SU-DHL-6 (cell line): ENCODE measurements around the gene PSMC5.

ENCODE experiments used
- H2AFZ ChIP-seq: fragments of 200-600 bp; sonication (generic); 2 replicates; pipeline ENCODE4 v1.6.1; 2014; ENCODE audit warnings: low read depth, mild to moderate bottlenecking, moderate library complexity, mixed read lengths, antibody characterized with exemption, low read length; ENCODE audit not compliant: severe bottlenecking
- H3F3A ChIP-seq: fragments of 200-600 bp; shearing (Covaris generic); 2 replicates; pipeline ENCODE4 v1.6.0; 2016; ENCODE audit warnings: antibody characterized with exemption, mild to moderate bottlenecking; ENCODE audit not compliant: insufficient read depth
- H3K27ac ChIP-seq: fragments of 200-600 bp; sonication (generic); 2 replicates; pipeline ENCODE4 v1.5.1; 2016; ENCODE audit warnings: low read depth, mild to moderate bottlenecking, low read length, moderate library complexity, mixed read lengths
- H3K27me3 ChIP-seq: fragments of 200-600 bp; sonication (generic), shearing (Covaris generic); 2 replicates; pipeline ENCODE4 v1.6.0; 2014; ENCODE audit warnings: mild to moderate bottlenecking, low read length
- H3K36me3 ChIP-seq: fragments of 200-600 bp; sonication (generic); 2 replicates; pipeline ENCODE4 v1.6.1; 2014; ENCODE audit warnings: mild to moderate bottlenecking, low read length, mixed read lengths
- H3K4me2 ChIP-seq: fragments of 300-600, 200-600 bp; shearing (Covaris generic), sonication (generic); 2 replicates; pipeline ENCODE4 v1.6.0; 2014; ENCODE audit warnings: low read length, low read depth, mild to moderate bottlenecking; ENCODE audit not compliant: poor library complexity, severe bottlenecking
- H3K4me3 ChIP-seq: fragments of 200-600 bp; sonication (generic); 2 replicates; pipeline ENCODE4 v1.5.1; 2014; ENCODE audit warnings: antibody characterized with exemption, low read length, mild to moderate bottlenecking, mixed read lengths; ENCODE audit not compliant: insufficient read depth, poor library complexity, severe bottlenecking
- H3K79me2 ChIP-seq: fragments of 200-600 bp; sonication (generic); 2 replicates; pipeline ENCODE4 v1.6.1; 2014; ENCODE audit warnings: mild to moderate bottlenecking, low read length, moderate library complexity; ENCODE audit not compliant: insufficient read depth
- H3K9ac ChIP-seq: fragments of 200-600 bp; sonication (generic); 2 replicates; pipeline ENCODE4 v1.7.0; 2014; ENCODE audit warnings: mild to moderate bottlenecking, low read length
- H3K9me2 ChIP-seq: fragments of 200-600 bp; sonication (generic); replicated peaks from 2 replicates; pipeline ENCODE4 v1.6.1; 2014; ENCODE audit warnings: low read length; ENCODE audit not compliant: insufficient read depth
- H3K9me3 ChIP-seq: fragments of 200-600 bp; sonication (generic); 2 replicates; pipeline ENCODE4 v1.6.1; 2014; ENCODE audit warnings: low read length, mixed read lengths; ENCODE audit not compliant: insufficient read depth
- H4K20me1 ChIP-seq: fragments of 200-600 bp; sonication (generic); 2 replicates; pipeline ENCODE4 v1.6.1; 2014; ENCODE audit warnings: low read depth, mild to moderate bottlenecking, antibody characterized with exemption, low read length, moderate library complexity, mixed read lengths
- EZH2phosphoT487 ChIP-seq: fragments of 200-600 bp; sonication (generic), shearing (Covaris generic); conservative IDR thresholded peaks from 2 replicates; pipeline ENCODE4 v1.6.1; 2018; ENCODE audit warnings: mild to moderate bottlenecking, antibody characterized with exemption, low read length, moderate library complexity, mixed read lengths
- TF ChIP-seq, protein P1 (sequence below): fragments of 200-600 bp; sonication (generic); IDR thresholded peaks from one replicate; pipeline ENCODE4 v1.5.1; 2017; ENCODE audit warnings: antibody characterized with exemption, mild to moderate bottlenecking, low read length, moderate library complexity; ENCODE audit not compliant: insufficient read depth, poor library complexity, severe bottlenecking

PSMC5 gene

DNA sequence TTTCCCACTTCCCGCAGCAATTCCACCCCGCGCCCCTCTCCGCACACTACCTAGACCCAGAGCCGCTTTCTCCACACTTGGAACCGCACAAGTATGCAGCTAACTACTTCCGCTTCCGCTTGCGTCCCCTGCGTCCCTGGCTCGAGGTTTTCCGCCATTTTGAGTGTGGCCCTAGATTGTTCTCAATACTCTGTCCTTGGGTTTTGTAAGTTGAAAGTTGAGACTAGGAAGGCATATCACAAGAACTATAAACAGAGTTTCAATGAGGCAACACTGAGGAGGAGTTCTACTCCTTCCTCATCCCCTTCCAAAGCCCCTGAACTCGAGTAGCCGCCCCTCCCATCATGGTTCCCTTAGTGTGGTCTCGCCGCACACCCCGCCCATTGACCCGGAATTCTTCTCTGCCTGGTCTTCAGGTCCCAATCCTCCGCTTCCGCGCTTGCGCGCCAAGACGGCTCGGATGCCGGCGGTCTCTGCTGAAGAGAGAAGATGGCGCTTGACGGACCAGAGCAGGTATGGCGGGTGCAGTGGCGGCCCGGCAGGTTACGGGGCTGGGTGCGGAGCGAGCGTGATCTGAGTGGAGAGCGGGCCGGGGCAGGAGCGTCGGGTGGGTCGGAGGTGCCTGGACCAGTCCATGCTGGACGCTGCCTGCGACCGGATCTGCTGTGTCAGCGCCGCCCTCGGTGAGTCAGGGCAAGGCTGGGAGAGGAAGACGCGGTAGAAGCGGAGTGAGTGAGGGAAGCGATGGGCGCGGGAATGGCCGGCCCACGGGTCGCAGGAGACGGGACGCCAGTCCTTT is at the start of gene PSMC5, which contains the start of gene FTSJ3:
Gene PSMC5, plus strand, starts transcription at position 430 of the 799 bp plus-strand sequence. Its CDS starts 60 bp downstream, at position 490.
Gene FTSJ3, minus strand, starts transcription at position 662 of the 799 bp plus-strand sequence. CDS start 761 bp downstream, outside the sequence.
- Histone ChIP-seq H3F3A (no peaks in the 10 kb centered on the region), H3K27me3 (no peaks in the 10 kb centered on the region), H3K27ac (peak within 1 kb of the TSS; percentile 83), H2AFZ (peak within 1 kb of the TSS; percentile 85), H3K9me3 (no peaks in the 10 kb centered on the region), H4K20me1 (no peaks in the 10 kb centered on the region), H3K9me2 (no peaks in the 10 kb centered on the region), H3K79me2 (peaks cover 41% of the 10 kb centered on the region), H3K9ac (peak within 1 kb of the TSS; percentile 88), H3K36me3 (peaks cover 7% of the 10 kb centered on the region; the same call in 1 of the 2 replicates), H3K4me2 (peak within 1 kb of the TSS; percentile 95), H3K4me3 (peak within 1 kb of the TSS; percentile 80)
- TF ChIP-seq EZH2phosphoT487 = no peak
- TF ChIP-seq, protein P1, sequence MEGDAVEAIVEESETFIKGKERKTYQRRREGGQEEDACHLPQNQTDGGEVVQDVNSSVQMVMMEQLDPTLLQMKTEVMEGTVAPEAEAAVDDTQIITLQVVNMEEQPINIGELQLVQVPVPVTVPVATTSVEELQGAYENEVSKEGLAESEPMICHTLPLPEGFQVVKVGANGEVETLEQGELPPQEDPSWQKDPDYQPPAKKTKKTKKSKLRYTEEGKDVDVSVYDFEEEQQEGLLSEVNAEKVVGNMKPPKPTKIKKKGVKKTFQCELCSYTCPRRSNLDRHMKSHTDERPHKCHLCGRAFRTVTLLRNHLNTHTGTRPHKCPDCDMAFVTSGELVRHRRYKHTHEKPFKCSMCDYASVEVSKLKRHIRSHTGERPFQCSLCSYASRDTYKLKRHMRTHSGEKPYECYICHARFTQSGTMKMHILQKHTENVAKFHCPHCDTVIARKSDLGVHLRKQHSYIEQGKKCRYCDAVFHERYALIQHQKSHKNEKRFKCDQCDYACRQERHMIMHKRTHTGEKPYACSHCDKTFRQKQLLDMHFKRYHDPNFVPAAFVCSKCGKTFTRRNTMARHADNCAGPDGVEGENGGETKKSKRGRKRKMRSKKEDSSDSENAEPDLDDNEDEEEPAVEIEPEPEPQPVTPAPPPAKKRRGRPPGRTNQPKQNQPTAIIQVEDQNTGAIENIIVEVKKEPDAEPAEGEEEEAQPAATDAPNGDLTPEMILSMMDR = peak; percentile 44

DNA sequence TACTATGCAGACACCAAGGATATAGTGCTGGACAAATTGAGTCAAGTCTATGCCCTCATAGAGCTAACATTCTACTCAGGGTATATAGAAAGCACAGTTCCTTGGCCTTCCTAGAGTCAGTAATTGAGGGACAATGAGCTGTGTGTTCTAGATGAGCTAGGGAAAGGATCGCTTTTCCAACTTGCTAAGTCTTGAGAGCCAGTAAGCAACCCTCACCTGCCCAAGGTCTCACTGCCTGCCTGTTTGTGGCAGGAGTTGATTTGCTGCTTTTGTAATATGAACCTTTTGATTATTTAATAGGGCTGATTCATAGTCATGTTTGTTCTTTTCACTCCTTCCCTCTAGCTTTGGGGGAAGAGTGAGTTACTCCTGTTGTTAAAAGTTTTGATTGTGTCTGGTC is 46.7 kb upstream of the PSMC5 start:
- TF ChIP-seq, protein P1 = no peak
- TF ChIP-seq EZH2phosphoT487 = no peak
- Histone ChIP-seq H3K4me2 (no peak overlapping the region), H3K4me3 (no peak overlapping the region), H3F3A (0 out of 2 replicates have a peak, but pooled peaks cover 3% of the 10 kb centered on the region), H2AFZ (no peak overlapping the region), H3K27ac (no peak overlapping the region), H4K20me1 (peaks cover 26% of the 10 kb centered on the region), H3K9ac (no peak overlapping the region), H3K79me2 (peaks cover 98% of the 10 kb centered on the region), H3K9me3 (no peaks in the 10 kb centered on the region), H3K27me3 (no peaks in the 10 kb centered on the region), H3K36me3 (peaks cover 8% of the 10 kb centered on the region), H3K9me2 (no peaks in the 10 kb centered on the region)

DNA sequence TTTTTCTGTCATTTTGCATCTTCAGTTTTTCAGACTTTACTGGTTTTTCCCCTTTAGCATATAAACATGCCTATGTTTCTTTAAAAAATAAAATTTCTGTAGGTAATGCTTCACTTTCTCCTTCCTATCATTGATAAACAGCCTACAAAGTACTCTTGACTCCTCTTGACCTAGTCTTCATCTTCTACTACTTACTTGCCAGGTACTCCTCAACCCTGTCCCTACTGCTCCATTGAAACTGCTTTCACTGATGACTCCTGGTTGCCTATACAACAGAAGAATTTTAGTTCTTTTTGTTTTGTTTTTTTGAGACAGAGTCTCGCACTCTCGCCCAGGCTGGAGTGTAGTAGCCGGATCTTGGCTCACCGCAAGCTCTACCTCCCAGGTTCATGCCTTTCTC is 46.3 kb upstream of the PSMC5 start:
- Histone ChIP-seq H3K27me3 (no peaks in the 10 kb centered on the region), H3K36me3 (peaks cover 7% of the 10 kb centered on the region), H3K4me3 (no peak overlapping the region), H3K4me2 (no peak overlapping the region), H3K27ac (no peak overlapping the region), H3K9ac (no peak overlapping the region), H3K9me3 (no peaks in the 10 kb centered on the region), H3K79me2 (peaks cover 98% of the 10 kb centered on the region), H3F3A (0 out of 2 replicates have a peak, but pooled peaks cover 3% of the 10 kb centered on the region), H4K20me1 (peaks cover 24% of the 10 kb centered on the region), H2AFZ (no peak overlapping the region), H3K9me2 (no peaks in the 10 kb centered on the region)
- no peak for TF ChIP-seq EZH2phosphoT487
- TF ChIP-seq, protein P1 = no peak
